Measurements from ENCODE around the gene FNTB.

GRCh38 chr14:65012353-65012752 is 25.7 kb downstream of the FNTB start:
- TF ChIP-seq CTCF (IDR thresholded peaks at IDR 0.05; ENCODE audit: low read depth, low read length, poor library complexity, severe bottlenecking) (no peak), EZH2phosphoT487 (IDR thresholded peaks at IDR 0.05; ENCODE audit: borderline replicate concordance, low read length) (no peak)
